Activated naive CD8-positive, alpha-beta T cell (primary cell): ENCODE results near the gene PRRT3.
"Not testable (repeated sequence)": the region's sequence is repeated elsewhere in the genome, so short reads cannot be mapped to it uniquely, and the experiment has no call there.

Experiments used
- H3K27ac Mint-ChIP-seq: one replicate; pipeline ENCODE4 v1.8.0; 2021; ENCODE audit warnings: mixed read lengths
- H3K27me3 Mint-ChIP-seq: one replicate; pipeline ENCODE4 v1.8.0; 2021; ENCODE audit warnings: mixed read lengths
- H3K36me3 Mint-ChIP-seq: one replicate; pipeline ENCODE4 v1.8.0; 2021; ENCODE audit warnings: mixed read lengths
- H3K4me1 Mint-ChIP-seq: one replicate; pipeline ENCODE4 v1.8.0; 2021; ENCODE audit warnings: low read depth, mixed read lengths
- H3K4me3 Mint-ChIP-seq: one replicate; pipeline ENCODE4 v1.8.0; 2021; ENCODE audit warnings: mild to moderate bottlenecking, mixed read lengths
- H3K9me3 Mint-ChIP-seq: one replicate; pipeline ENCODE4 v1.8.0; 2021; ENCODE audit warnings: low read depth, mixed read lengths

PRRT3 gene

GRCh38 chr3:9955067-9955502, 2.9 kb upstream of the PRRT3 start:
- Mint-ChIP-seq H3K4me3 (no peak overlapping the region), H3K4me1 (peaks cover 16% of the 10 kb centered on the region), H3K27me3 (no peaks in the 10 kb centered on the region), H3K27ac (no peak overlapping the region), H3K36me3 (no peaks in the 10 kb centered on the region), H3K9me3 (no peaks in the 10 kb centered on the region)

GRCh38 chr3:9951598-9951961, 628 bp downstream of the PRRT3 start:
- Mint-ChIP-seq H3K4me1 (peaks cover 16% of the 10 kb centered on the region), H3K27me3 (no peaks in the 10 kb centered on the region), H3K4me3 (peak overlapping the region; percentile 83), H3K9me3 (no peaks in the 10 kb centered on the region), H3K27ac (no peak overlapping the region), H3K36me3 (no peaks in the 10 kb centered on the region)

- H3K27me3 Mint-ChIP-seq: no peaks in the 10 kb centered on the region
- H3K27ac Mint-ChIP-seq: peak overlapping the region; percentile 16
- H3K4me1 Mint-ChIP-seq: peaks cover 18% of the 10 kb centered on the region
- no peaks in the 10 kb centered on the region for H3K36me3 Mint-ChIP-seq
- H3K9me3 Mint-ChIP-seq: no peaks in the 10 kb centered on the region
- peak overlapping the region; percentile 83 for H3K4me3 Mint-ChIP-seq
These were observed 1.1 kb downstream of the PRRT3 start for GRCh38 chr3:9951126-9951525.

GRCh38 chr3:9949626-9950025, 2.6 kb downstream of the PRRT3 start:
- H3K27ac Mint-ChIP-seq: no peak overlapping the region

GRCh38 chr3:9949115-9949514, 3.1 kb downstream of the PRRT3 start:
- Mint-ChIP-seq H3K27me3 (no peaks in the 10 kb centered on the region), H3K9me3 (no peaks in the 10 kb centered on the region), H3K36me3 (no peaks in the 10 kb centered on the region), H3K27ac (no peak overlapping the region), H3K4me3 (no peak overlapping the region), H3K4me1 (peaks cover 18% of the 10 kb centered on the region)

More at GRCh38 chr3:9949626-9950025, 2.6 kb downstream of the PRRT3 start:
- no peaks in the 10 kb centered on the region for H3K27me3 Mint-ChIP-seq
- H3K4me3 Mint-ChIP-seq: no peak overlapping the region
- H3K36me3 Mint-ChIP-seq: no peaks in the 10 kb centered on the region
- no peaks in the 10 kb centered on the region for H3K9me3 Mint-ChIP-seq
- peaks cover 18% of the 10 kb centered on the region for H3K4me1 Mint-ChIP-seq

- Mint-ChIP-seq H3K9me3 (no peaks in the 10 kb centered on the region), H3K27ac (no peak overlapping the region), H3K4me1 (peaks cover 18% of the 10 kb centered on the region), H3K27me3 (no peaks in the 10 kb centered on the region), H3K4me3 (no peak overlapping the region), H3K36me3 (no peaks in the 10 kb centered on the region)
These were observed 3.6 kb downstream of the PRRT3 start for GRCh38 chr3:9948586-9948985.

GRCh38 chr3:9947025-9947995, 4.9 kb downstream of the PRRT3 start:
- no peaks in the 10 kb centered on the region for H3K9me3 Mint-ChIP-seq
- H3K4me1 Mint-ChIP-seq: peaks cover 17% of the 10 kb centered on the region
- no peak overlapping the region for H3K27ac Mint-ChIP-seq

GRCh38 chr3:9946112-9947024, 5.8 kb downstream of the PRRT3 start:
- Mint-ChIP-seq H3K4me3 (peak overlapping the region; percentile 82), H3K4me1 (peaks cover 12% of the 10 kb centered on the region), H3K27me3 (no peaks in the 10 kb centered on the region), H3K27ac (peak overlapping the region; percentile 78), H3K36me3 (no peaks in the 10 kb centered on the region), H3K9me3 (no peaks in the 10 kb centered on the region)

More at GRCh38 chr3:9947025-9947995, 4.9 kb downstream of the PRRT3 start:
- Mint-ChIP-seq H3K36me3 (no peaks in the 10 kb centered on the region), H3K27me3 (no peaks in the 10 kb centered on the region), H3K4me3 (no peak overlapping the region)

- no peaks in the 10 kb centered on the region for H3K9me3 Mint-ChIP-seq
- peak overlapping the region; percentile 5 for H3K4me3 Mint-ChIP-seq
- H3K27ac Mint-ChIP-seq: no peak overlapping the region
- peaks cover 3% of the 10 kb centered on the region for H3K36me3 Mint-ChIP-seq
- no peaks in the 10 kb centered on the region for H3K27me3 Mint-ChIP-seq
- peaks cover 3% of the 10 kb centered on the region for H3K4me1 Mint-ChIP-seq
These were observed 6.8 kb downstream of the PRRT3 start for GRCh38 chr3:9945358-9945757.

- Mint-ChIP-seq H3K27ac (no peak overlapping the region), H3K4me1 (peaks cover 2% of the 10 kb centered on the region), H3K27me3 (no peaks in the 10 kb centered on the region), H3K9me3 (no peaks in the 10 kb centered on the region), H3K36me3 (peaks cover 3% of the 10 kb centered on the region), H3K4me3 (no peak overlapping the region)
These were observed 7.9 kb downstream of the PRRT3 start for GRCh38 chr3:9944271-9944670.

GRCh38 chr3:9942934-9943690, 9.1 kb downstream of the PRRT3 start:
- H3K4me3 Mint-ChIP-seq: no peak overlapping the region
- peaks cover 2% of the 10 kb centered on the region for H3K4me1 Mint-ChIP-seq
- H3K27me3 Mint-ChIP-seq: no peaks in the 10 kb centered on the region
- H3K9me3 Mint-ChIP-seq: no peaks in the 10 kb centered on the region
- peaks cover 3% of the 10 kb centered on the region for H3K36me3 Mint-ChIP-seq
- peak overlapping the region; percentile 64 for H3K27ac Mint-ChIP-seq

GRCh38 chr3:9942164-9942563, 10.0 kb downstream of the PRRT3 start:
- Mint-ChIP-seq H3K4me3 (no peak overlapping the region), H3K27me3 (no peaks in the 10 kb centered on the region), H3K4me1 (peaks cover 2% of the 10 kb centered on the region), H3K27ac (no peak overlapping the region), H3K36me3 (peaks cover 3% of the 10 kb centered on the region), H3K9me3 (no peaks in the 10 kb centered on the region)

GRCh38 chr3:9940746-9941145, 11.5 kb downstream of the PRRT3 start:
- Mint-ChIP-seq H3K36me3 (peaks cover 3% of the 10 kb centered on the region), H3K9me3 (no peaks in the 10 kb centered on the region), H3K27ac (no peak overlapping the region), H3K4me3 (no peak overlapping the region), H3K27me3 (no peaks in the 10 kb centered on the region), H3K4me1 (peaks cover 6% of the 10 kb centered on the region)

GRCh38 chr3:9939906-9940305, 12.3 kb downstream of the PRRT3 start:
- H3K27me3 Mint-ChIP-seq, H3K9me3 Mint-ChIP-seq, H3K36me3 Mint-ChIP-seq, H3K4me3 Mint-ChIP-seq, H3K27ac Mint-ChIP-seq: not testable (repeated sequence)
- peaks cover 14% of the 10 kb centered on the region for H3K4me1 Mint-ChIP-seq
